ENCODE data around the gene HSD17B4.
"Not testable (repeated sequence)": the region's sequence is repeated elsewhere in the genome, so short reads cannot be mapped to it uniquely, and the experiment has no call there.

Gene HSD17B4

DNA sequence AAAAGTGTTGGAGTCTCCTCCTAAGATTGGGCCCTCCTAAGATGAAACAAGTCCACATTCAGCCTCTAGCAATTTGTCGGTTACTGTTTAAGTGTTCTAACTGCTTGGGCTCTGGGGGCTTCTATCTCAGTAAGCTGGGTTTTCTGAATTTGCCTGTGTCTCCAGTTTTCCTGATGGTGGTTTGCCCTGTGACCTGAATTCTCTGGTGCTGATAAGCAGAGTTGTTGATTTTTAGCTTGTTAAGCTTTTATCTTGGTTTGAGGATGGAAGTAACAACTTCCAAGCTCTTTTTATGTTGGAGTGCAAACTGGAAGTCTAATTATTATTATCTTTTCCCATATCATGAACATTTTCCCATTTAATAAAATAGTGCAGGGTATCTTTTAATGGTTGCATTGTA lies 30.9 kb downstream of the HSD17B4 start:
- DNase-seq = no peak

DNA sequence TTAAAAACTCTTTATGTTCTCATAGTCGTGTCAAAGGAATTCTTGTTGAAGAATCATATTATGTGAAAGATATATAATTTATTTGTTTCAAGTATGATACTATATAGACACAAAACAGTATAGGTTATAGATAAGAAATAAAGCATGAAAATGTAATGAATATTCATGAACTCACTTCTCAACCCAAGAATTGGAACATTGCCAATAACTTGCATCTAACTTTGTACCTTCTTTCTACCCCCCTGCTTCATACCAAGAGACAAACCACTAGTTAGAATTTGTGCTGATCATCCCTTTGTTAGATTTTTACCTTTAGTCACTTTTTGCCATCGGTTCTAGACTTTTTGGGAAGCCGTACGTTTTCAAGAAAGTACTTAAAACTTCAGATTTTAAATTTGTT lies 32.6 kb downstream of the HSD17B4 start:
- DNase-seq = no peak

DNA sequence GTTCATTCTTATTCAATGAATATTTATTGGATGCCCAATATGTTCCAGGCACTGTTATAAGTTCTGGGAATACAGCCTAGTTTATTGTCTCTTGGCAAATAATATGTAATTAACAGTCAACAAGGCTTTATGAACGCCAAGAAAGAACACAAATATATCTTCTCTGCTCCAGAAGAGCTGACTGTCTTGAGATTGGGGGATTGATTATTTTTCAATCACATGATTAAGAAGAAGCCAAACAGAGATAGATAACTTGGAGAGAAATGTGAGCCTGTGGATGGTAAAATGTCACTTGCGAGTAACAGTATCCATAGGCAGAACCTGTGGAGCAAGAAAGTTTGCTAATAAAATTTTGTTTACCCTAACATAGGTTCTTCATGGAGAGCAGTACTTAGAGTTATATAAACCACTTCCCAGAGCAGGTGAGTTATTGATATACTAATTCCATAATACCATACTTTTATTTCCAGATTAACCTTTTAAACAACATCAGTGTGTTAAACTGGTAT lies 49.4 kb downstream of the HSD17B4 start:
- DNase-seq = no peak

- not testable (repeated sequence) for DNase-seq
Observed at GRCh38 chr5:119503939-119504338, 51.6 kb downstream of the HSD17B4 start.

GRCh38 chr5:119512277-119512676 lies 60.0 kb downstream of the HSD17B4 start:
- DNase-seq = no peak

DNA sequence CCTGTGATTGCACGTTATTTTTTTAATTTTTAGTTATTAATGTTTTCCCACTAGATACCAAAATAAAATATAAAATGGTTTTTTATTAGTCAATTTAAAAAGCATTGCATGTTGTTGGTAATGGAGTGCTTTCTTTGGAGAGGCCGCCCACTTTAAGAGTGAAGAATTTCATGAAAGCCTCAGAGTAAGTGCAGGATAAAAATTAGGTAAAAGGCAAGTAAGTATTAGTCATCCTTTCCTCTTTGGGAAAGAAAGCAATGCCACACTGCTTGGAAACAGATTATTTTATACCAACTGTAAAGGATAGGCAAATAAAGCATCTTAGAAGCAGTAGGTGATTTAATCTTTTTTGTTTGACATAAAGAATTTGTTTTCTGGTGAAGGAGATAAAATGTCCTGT lies 62.9 kb downstream of the HSD17B4 start:
- DNase-seq = no peak

- not testable (repeated sequence) for DNase-seq
Observed at GRCh38 chr5:119517115-119517514, 64.8 kb downstream of the HSD17B4 start.

DNA sequence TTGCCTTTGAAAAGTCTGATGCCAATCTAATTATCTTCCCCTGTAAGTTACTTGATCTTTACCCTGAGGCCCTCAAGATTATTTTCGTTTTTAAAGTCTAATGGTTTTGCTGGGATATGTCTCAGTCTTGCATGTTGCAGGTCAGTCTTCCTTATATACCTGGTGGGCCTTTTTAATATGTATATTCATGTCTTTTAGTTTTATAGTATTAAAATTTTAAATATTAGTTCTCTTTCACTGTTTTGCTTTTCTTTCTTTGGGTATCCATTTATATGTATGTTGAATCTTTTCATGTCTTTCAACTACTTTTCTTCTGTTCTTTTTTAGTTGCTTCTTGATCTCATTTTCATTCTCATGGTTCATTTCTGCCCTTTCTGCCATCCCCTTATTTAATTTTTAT lies 68.9 kb downstream of the HSD17B4 start:
- no peak for DNase-seq

DNA sequence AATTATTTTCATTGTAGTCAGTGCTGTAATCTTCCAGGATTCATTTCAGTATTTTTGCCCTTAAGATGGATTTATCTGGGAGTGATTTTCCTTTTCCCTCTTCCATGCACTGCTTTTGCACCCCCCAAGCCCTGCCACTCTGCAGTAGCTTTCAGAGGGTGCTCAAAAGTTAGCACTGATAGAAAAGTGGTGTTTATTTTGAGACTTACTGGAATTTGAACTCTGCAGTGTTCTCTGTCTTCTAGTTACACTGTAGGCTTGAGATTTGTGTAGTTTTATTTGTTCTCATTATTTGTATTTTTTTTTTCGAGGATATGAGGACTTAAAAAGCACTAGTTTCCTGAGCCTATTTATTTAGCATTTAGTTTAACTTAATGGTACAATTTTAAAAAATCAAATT lies 70.5 kb downstream of the HSD17B4 start:
- no peak for DNase-seq

DNA sequence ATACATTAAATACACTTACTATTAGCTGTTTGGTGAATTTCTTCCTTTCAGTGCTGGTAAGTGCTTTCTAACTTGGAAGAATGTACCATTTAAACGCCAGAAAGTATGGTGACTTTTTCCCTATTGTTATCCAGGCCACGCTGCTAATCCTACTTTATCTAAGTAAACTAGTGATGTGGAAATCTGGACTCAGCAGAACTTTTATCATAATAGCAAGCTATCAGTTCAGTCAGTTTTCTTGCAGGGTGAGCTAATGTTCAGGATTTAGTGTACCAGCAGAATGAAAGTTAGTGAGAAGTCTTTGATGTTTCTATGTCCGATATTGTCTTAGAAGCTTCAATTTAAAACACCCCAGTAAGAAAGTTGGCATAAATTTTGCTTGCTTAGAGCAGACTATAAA lies 72.2 kb downstream of the HSD17B4 start:
- peak; percentile 3 for DNase-seq

GRCh38 chr5:119527351-119527750 lies 75.1 kb downstream of the HSD17B4 start:
- DNase-seq = no peak

- DNase-seq = no peak
Observed at GRCh38 chr5:119529811-119530210, 77.5 kb downstream of the HSD17B4 start.

DNA sequence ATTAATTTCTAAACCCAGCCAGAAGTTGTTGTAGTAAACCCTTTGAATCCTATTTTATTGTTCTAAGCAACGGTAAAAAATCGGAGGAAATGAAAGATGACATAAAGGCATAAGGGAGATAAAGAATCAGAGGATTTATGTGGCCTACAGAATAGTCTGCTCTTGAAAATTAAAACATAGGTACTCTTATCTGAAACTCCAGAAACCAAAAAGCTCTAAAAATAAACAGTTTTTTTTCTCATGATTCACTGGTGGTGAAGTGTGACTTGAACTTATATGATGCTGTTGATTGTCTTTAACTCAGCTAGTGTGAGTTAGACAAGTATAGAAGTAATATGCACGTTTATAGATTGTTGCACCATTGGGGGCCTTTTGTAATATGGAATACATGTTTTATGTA lies 80.3 kb downstream of the HSD17B4 start:
- no peak for DNase-seq

DNA sequence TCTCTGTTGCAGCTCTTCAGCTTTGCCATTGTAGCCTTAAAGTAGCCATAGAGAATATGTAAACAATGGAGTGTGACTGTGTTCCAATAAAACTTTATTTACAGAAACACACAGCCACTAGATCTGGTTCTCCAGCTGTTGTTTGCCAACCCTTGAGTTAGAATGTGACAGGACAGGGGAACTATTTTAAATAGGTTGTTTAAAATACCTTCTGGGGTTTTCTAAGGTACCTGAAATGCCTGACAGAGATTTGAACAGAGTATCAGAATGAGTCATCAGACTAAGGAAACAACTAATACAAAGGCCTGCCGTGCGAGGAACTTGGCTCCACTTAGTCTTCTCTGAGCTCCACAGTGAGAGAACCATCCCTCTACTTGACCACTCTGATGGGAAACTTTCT lies 85.4 kb downstream of the HSD17B4 start:
- no peak for DNase-seq

- DNase-seq = no peak
Observed at GRCh38 chr5:119541716-119542115, 89.4 kb downstream of the HSD17B4 start.

- DNase-seq = no peak
Observed at GRCh38 chr5:119551819-119552218, 99.5 kb downstream of the HSD17B4 start.

DNA sequence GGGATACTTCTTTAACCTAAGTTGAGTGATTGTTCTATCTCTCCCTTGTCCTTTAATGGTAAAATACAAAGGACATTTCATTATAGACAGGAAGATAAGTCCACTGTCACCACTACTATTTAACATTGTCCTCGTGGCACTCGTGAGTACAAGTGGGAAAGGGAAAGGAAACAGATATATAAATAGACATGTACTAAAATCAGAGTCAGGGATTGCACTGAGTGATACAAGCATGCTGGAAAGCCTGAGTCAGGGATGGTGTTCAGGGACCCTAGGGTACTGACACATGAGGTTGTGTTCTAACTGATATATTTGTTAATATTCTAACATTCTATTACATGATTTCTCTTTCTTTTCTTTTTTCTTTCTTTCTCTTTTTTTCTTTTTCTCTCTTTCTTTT lies 102.3 kb downstream of the HSD17B4 start:
- no peak for DNase-seq

DNA sequence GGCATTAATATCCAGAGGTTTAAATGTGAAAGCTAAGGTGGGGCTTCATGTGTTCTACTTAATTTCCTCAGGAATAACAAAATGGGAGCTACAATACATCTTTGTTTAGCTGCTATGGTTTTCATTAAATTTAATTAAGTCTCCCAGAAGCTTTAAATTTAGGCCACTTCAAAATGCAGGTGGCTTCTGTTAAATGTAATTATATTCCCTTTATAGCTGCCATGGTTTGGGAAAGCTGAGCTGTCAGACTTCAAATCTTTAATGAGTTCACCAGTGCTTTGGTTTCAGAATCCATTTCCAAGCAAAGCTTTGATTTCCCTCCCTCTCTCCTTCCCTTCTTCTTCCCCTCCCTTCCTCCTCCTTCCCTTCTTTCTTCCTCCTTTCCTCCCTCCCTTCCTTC lies 118.6 kb downstream of the HSD17B4 start:
- no peak for DNase-seq

- no peak for DNase-seq
Observed at GRCh38 chr5:119578937-119579336, 126.6 kb downstream of the HSD17B4 start.

GRCh38 chr5:119582987-119583386 lies 130.7 kb downstream of the HSD17B4 start:
- no peak for DNase-seq

DNA sequence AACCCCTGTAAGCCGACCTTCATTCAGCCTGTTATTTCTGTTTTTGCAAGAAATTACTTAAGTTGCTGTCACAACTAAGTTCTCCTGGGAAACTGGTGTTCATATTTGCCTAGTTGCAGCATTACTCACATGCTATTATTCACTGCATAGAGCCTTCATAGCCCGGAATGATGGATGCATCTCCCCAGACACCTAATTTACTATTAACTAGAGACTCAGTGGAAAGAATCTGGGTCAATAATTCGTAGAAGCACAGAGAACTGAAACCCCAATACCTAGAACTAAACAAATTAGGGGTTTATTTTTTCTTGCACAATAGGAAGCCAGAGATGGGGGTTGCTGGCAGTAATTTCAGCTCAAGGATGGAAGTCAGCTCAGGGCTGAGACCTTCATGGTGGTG lies 131.4 kb downstream of the HSD17B4 start:
- DNase-seq = no peak

All from retina (tissue), 1 donor.